ENCODE measurements around the gene CRB3. TPM values are rescaled to one million over a fixed set of nuclear protein-coding genes. Genes with fewer than 3 reads are reported as not detected.

The CRB3 gene
- total and polyA plus RNA-seq, 8 donors: 7.6 to 203 (median 49.0) TPM

DNA sequence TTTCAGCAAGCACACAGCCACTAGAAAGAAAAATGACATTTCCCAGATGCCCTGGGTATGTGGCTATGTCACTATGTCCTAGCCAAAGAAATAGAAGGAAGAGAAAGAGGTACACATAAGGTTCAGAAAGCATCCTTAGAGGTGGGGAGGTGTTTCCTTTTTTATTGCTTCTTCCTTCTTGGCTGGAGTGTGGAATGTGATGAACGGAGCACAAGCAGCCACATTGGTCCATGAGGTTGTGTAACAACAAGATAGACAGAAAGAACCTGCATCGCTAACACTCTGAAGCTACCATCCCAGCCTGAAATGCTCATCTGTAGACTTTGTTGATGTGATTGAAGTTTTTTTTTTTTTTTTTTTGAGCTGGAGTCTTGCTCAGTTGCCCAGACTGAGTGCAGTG is 11.2 kb upstream of the CRB3 start:
- TF ChIP-seq EP300 (IDR thresholded peaks at IDR 0.05) (no peak), POLR2AphosphoS5 (IDR thresholded peaks at IDR 0.05) (no peak), POLR2A (IDR thresholded peaks at IDR 0.05) (no peak), CTCF (IDR thresholded peaks at IDR 0.05) (no peak)
- intact Hi-C loops (cut with DNase I; ENCODE audit: low total_unique reads): no loop called here
- Histone ChIP-seq H3K4me1 (peaks cover 0 to 4% (median under 1%) of the 10 kb centered on the region in 4 donors), H3K9me3 (peaks cover 4 to 17% (median 13%) of the 10 kb centered on the region in 4 donors), H3K4me3 (no peak overlapping the region), H3K27ac (no peak overlapping the region), H3K36me3 (peaks cover 8 to 81% (median 66%) of the 10 kb centered on the region in 4 donors), H3K27me3 (no peaks in the 10 kb centered on the region)
- 92 to 100% (median 98%) methylated on average over 2 of the region's 2 CpGs for WGBS, 5 donors
- DNase-seq: no peak

DNA sequence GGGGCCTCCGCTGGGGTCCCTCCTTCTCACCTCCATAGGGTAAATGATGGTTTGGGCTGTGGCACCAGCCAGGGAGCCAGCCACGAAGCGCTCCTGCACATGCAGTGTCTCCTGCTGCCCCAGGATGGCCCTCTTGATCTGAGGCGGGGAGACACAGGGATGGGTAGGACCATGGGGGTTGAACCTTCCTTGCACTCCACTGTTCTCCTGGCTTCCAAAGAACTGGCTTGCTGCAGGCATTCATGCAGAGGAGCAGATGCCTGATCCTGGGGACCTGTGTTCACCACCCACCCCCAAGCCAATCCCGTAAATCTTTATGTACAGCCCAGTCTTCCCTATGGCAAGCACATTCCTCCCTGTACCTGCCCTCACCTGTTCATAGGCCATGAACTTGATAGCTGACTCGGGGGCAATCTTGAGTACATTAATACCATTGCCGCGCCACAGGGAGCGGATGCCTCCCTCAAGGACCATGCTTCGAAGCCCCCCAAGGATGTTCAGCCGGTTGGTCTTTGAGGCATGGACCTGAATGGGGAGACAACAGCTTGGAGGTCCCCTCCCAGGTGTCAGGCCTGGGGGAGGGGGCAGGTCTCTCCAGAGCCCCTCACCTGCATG is 10.0 kb upstream of the CRB3 start:
- Histone ChIP-seq H3K27me3 (peaks cover 0 to 2% (median 0%) of the 10 kb centered on the region in 3 donors), H3K4me3 (no peak overlapping the region), H3K27ac (no peak overlapping the region), H3K4me1 (peaks cover 6 to 16% (median 11%) of the 10 kb centered on the region in 4 donors), H3K36me3 (peaks cover 8 to 78% (median 65%) of the 10 kb centered on the region in 4 donors), H3K9me3 (peaks cover 4 to 17% (median 13%) of the 10 kb centered on the region in 4 donors)
- intact Hi-C loops (cut with DNase I; ENCODE audit: low total_unique reads): no loop called here
- 93 to 99% (median 98%) methylated on average over 10 to 11 of the region's 11 CpGs for WGBS, 5 donors
- TF ChIP-seq CTCF (IDR thresholded peaks at IDR 0.05): no peak
- no peak for TF ChIP-seq POLR2A (IDR thresholded peaks at IDR 0.05)
- TF ChIP-seq EP300 (IDR thresholded peaks at IDR 0.05): no peak
- TF ChIP-seq POLR2AphosphoS5 (IDR thresholded peaks at IDR 0.05): no peak
- no peak for DNase-seq

- H3K9me3 ChIP-seq: peaks cover 4 to 17% (median 13%) of the 10 kb centered on the region in 4 donors
- H3K27ac ChIP-seq: no peak overlapping the region
- peaks cover 8 to 65% (median 58%) of the 10 kb centered on the region in 4 donors for H3K36me3 ChIP-seq
- H3K4me3 ChIP-seq: no peak overlapping the region
- H3K4me1 ChIP-seq: peaks cover 8 to 31% (median 21%) of the 10 kb centered on the region in 4 donors
- intact Hi-C loops (cut with DNase I; ENCODE audit: low total_unique reads): no loop called here
- DNase-seq: no peak
- H3K27me3 ChIP-seq: peaks cover 0 to 8% (median 0%) of the 10 kb centered on the region in 3 donors
- no peak for TF ChIP-seq POLR2AphosphoS5 (IDR thresholded peaks at IDR 0.05)
- TF ChIP-seq CTCF (IDR thresholded peaks at IDR 0.05): no peak
- TF ChIP-seq EP300 (IDR thresholded peaks at IDR 0.05): no peak
- no peak for TF ChIP-seq POLR2A (IDR thresholded peaks at IDR 0.05)
- 89 to 98% (median 94%) methylated on average over 15 of the region's 15 CpGs for WGBS, 5 donors
These were observed 8.1 kb upstream of the CRB3 start for GRCh38 chr19:6455924-6456323.

DNA sequence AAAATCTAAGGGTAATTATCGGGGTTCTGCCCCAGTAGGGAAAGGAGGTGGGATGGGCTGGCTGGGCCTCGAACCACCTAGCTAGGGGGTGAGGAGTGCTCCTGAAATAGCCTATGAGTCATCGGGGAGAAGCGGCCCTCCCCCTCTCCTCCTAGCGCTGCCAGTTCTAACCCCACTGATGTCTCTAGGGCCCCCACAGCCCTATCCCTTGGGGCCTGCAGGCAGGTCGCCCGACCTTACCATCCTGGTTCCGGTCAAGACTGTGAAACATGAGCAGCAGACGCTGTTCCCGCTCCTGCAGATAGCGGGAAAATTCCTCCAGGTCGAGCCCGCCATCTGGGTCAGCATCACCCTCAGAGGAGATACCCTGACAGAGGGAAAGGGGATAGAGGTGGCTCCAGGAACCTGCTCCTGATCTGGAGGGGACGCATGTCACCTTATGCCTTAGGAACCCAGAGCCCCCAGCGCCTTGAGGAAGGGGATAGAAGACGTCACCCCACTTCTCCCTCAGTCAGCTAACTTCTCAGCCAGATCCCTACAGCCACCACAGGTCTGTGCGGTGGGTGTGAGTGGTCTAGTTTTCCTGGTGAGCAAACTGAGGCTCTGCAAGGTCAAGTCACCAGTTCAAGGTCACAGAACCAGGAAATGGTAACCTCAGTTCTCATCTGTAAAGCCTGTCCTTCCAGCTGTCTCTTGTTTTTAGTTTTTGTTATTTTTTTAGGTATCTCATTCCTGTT is 5.9 kb upstream of the CRB3 start:
- intact Hi-C loops (cut with DNase I; ENCODE audit: low total_unique reads): no loop called here
- DNase-seq: no peak
- Histone ChIP-seq H3K4me3 (peak overlapping the region in 3 of 4 donors; percentile 82 to 97 (median 85)), H3K27ac (peak overlapping the region in 3 of 5 donors; percentile 91 to 94 (median 93)), H3K36me3 (peaks cover 8 to 43% (median 37%) of the 10 kb centered on the region in 4 donors), H3K9me3 (peaks cover 4 to 17% (median 13%) of the 10 kb centered on the region in 4 donors), H3K27me3 (peaks cover 0 to 13% (median 0%) of the 10 kb centered on the region in 3 donors), H3K4me1 (peaks cover 8 to 31% (median 22%) of the 10 kb centered on the region in 4 donors)
- TF ChIP-seq POLR2AphosphoS5 (IDR thresholded peaks at IDR 0.05) (no peak), POLR2A (IDR thresholded peaks at IDR 0.05) (no peak), CTCF (IDR thresholded peaks at IDR 0.05) (no peak), EP300 (IDR thresholded peaks at IDR 0.05) (no peak)
- WGBS, 5 donors: 77 to 92% (median 91%) methylated on average over 16 to 17 of the region's 17 CpGs

Data from stomach (tissue), 9 donors.